ENCODE results near the gene TECR. TPM values are rescaled to one million over a fixed set of nuclear protein-coding genes. Genes with fewer than 3 reads are reported as not detected.
"Not testable (repeated sequence)": the region's sequence is repeated elsewhere in the genome, so short reads cannot be mapped to it uniquely, and the experiment has no call there.

Gene TECR
- total RNA-seq, 2 experiments from 2014 or later: 217 to 232 TPM

DNA sequence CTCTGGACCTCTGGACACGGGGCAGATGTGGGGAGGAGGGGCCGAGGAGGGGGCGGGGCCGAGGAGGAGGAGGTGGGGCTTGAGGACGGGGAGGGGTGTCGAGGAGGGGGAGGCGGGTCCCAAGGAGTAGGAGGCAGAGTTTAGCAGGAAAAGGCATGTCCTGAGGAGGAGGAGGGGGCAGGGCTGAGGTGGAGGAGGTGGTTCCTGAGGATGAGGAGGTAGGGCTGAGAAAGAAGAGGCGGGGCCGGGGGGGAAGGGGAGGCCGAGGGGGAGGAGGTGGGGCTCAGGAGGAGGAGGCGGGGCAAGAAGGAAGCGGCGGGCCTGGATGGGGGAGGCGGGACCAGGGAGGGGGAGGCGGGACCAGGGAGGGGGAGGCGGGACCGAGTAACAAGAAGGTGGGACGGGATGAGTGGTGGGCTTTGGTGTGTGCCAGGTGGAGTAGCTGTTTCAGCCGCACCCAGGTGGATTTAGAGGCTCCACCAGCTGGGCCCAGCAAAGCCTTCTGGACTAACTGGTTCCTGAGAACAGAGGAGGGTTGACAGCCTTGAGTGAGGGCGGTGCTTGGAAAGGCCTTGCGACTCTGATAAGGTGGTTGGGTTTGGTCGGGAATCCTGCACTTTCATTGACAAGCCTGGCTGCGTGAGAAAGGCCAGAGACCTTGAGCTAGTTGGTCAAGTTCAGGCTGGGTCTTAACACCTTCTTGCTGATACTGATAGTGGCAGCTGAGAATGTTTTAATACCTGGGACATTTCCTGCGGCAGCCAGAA is 7.7 kb downstream of the TECR start:
- DNase-seq: peak in 8 of 14 experiments; percentile 31 to 70 (median 60)
- Mint-ChIP-seq H3K27me3 (no peaks in the 10 kb centered on the region), H3K4me1 (ENCODE audit: low read depth) (peaks cover 44% of the 10 kb centered on the region), H3K36me3 (ENCODE audit: low read depth) (peaks cover 29% of the 10 kb centered on the region), H3K27ac (no peak overlapping the region), H3K9me3 (no peaks in the 10 kb centered on the region), H3K4me3 (no peak overlapping the region)
- Histone ChIP-seq H3K36me3 (ENCODE audit: insufficient read depth, low read length) (peaks cover 13% of the 10 kb centered on the region), H3K27me3 (ENCODE audit: control insufficient read depth in 1 of 2, insufficient read depth in 2 of 2, low read length in 2 of 2) (no peaks in the 10 kb centered on the region), H3K4me1 (ENCODE audit: insufficient read depth, low read length) (peaks cover 49% of the 10 kb centered on the region), H3K9me3 (ENCODE audit: control insufficient read depth in 1 of 2, insufficient read depth in 1 of 2, low read length in 2 of 2) (no peaks in the 10 kb centered on the region), H3K27ac (ENCODE audit: low read depth in 1 of 2, low read length in 2 of 2) (no peak overlapping the region), H3K4me3 (ENCODE audit: low read length) (no peak overlapping the region)
- intact Hi-C loops (cut with DNase I, micrococcal nuclease): no loop called here
- ATAC-seq (ENCODE audit: poor library complexity): peak; percentile 73
- ChIA-PET POLR2A (interaction anchor here (0.8 to 6.5 kb wide), 5 partner anchors 14 to 30 kb away, joined by 3 to 39 read pairs (median 5); partner anchors contain the start of gene DNAJB1), CTCF (interaction anchor here (0.9 to 2.9 kb wide), 4 partner anchors 14 to 33 kb away, joined by 3 to 11 read pairs (median 4); no protein-coding TSS in a partner anchor)
- TF ChIP-seq, protein P1, sequence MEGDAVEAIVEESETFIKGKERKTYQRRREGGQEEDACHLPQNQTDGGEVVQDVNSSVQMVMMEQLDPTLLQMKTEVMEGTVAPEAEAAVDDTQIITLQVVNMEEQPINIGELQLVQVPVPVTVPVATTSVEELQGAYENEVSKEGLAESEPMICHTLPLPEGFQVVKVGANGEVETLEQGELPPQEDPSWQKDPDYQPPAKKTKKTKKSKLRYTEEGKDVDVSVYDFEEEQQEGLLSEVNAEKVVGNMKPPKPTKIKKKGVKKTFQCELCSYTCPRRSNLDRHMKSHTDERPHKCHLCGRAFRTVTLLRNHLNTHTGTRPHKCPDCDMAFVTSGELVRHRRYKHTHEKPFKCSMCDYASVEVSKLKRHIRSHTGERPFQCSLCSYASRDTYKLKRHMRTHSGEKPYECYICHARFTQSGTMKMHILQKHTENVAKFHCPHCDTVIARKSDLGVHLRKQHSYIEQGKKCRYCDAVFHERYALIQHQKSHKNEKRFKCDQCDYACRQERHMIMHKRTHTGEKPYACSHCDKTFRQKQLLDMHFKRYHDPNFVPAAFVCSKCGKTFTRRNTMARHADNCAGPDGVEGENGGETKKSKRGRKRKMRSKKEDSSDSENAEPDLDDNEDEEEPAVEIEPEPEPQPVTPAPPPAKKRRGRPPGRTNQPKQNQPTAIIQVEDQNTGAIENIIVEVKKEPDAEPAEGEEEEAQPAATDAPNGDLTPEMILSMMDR (IDR thresholded peaks at IDR 0.05): no peak

GRCh38 chr19:14540741-14541525 is 11.5 kb downstream of the TECR start:
- Histone ChIP-seq H3K9me3 (ENCODE audit: control insufficient read depth in 1 of 2, insufficient read depth in 1 of 2, low read length in 2 of 2) (no peaks in the 10 kb centered on the region), H3K27ac (ENCODE audit: low read depth in 1 of 2, low read length in 2 of 2) (no peak overlapping the region), H3K36me3 (ENCODE audit: insufficient read depth, low read length) (peaks cover 16% of the 10 kb centered on the region), H3K27me3 (ENCODE audit: control insufficient read depth in 1 of 2, insufficient read depth in 2 of 2, low read length in 2 of 2) (no peaks in the 10 kb centered on the region), H3K4me1 (ENCODE audit: insufficient read depth, low read length) (peaks cover 43% of the 10 kb centered on the region), H3K4me3 (ENCODE audit: low read length) (no peak overlapping the region)
- ChIA-PET POLR2A (no interaction called here), CTCF (no interaction called here)
- no peaks in the 10 kb centered on the region for H3K27me3 Mint-ChIP-seq
- intact Hi-C loops (cut with DNase I, micrococcal nuclease): no loop called here
- H3K27ac Mint-ChIP-seq: no peak overlapping the region
- H3K4me3 Mint-ChIP-seq: no peak overlapping the region
- H3K4me1 Mint-ChIP-seq (ENCODE audit: low read depth): peaks cover 55% of the 10 kb centered on the region
- H3K9me3 Mint-ChIP-seq: no peaks in the 10 kb centered on the region
- TF ChIP-seq, protein P1 (IDR thresholded peaks at IDR 0.05): no peak
- no peak for ATAC-seq (ENCODE audit: poor library complexity)
- DNase-seq: no peak
- H3K36me3 Mint-ChIP-seq (ENCODE audit: low read depth): peaks cover 31% of the 10 kb centered on the region

DNA sequence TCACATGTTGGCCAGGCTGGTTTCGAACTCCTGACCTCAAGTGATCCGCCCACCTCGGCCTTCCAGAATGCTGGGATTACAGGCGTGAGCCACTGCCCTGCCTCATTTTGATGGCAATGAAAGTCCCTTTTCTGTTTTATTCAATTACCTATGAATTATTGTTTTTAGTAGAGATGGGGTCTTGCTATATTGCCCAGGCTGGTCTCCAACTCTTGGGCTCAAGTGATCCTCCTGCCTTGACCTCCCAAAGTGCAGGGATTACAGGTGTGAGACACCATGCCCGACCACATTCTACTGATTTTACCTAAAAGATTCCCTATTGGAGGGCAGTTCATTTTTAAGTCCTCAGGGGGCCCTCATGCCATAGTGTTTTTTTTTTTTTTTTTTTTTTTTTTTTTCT is 12.6 kb downstream of the TECR start:
- POLR2A ChIA-PET; H3K9me3 ChIP-seq (ENCODE audit: control insufficient read depth in 1 of 2, insufficient read depth in 1 of 2, low read length in 2 of 2); ATAC-seq (ENCODE audit: poor library complexity); DNase-seq; CTCF ChIA-PET; H3K27me3 ChIP-seq (ENCODE audit: control insufficient read depth in 1 of 2, insufficient read depth in 2 of 2, low read length in 2 of 2); H3K4me3 ChIP-seq (ENCODE audit: low read length); H3K4me3 Mint-ChIP-seq; H3K27ac Mint-ChIP-seq; intact Hi-C loops (cut with DNase I, micrococcal nuclease); H3K9me3 Mint-ChIP-seq; H3K27me3 Mint-ChIP-seq; H3K27ac ChIP-seq (ENCODE audit: low read depth in 1 of 2, low read length in 2 of 2): not testable (repeated sequence)
- H3K36me3 ChIP-seq (ENCODE audit: insufficient read depth, low read length): peaks cover 16% of the 10 kb centered on the region
- peaks cover 54% of the 10 kb centered on the region for H3K4me1 Mint-ChIP-seq (ENCODE audit: low read depth)
- peaks cover 35% of the 10 kb centered on the region for H3K4me1 ChIP-seq (ENCODE audit: insufficient read depth, low read length)
- H3K36me3 Mint-ChIP-seq (ENCODE audit: low read depth): peaks cover 41% of the 10 kb centered on the region

Measured in CD4-positive, alpha-beta T cell (primary cell).